Fibroblast of lung (primary cell): ENCODE measurements around the gene DNAAF8.

Experiments
- CTCF ChIP-seq, 2 donors: IDR thresholded peaks in 1 of 2; conservative IDR thresholded peaks in 1 of 2; 1 replicate in 1 of 2; 2 replicates in 1 of 2; pipeline ENCODE4 v1.5.1; 2011 to 2012; ENCODE audit warnings: low read length in 2 of 2, control low read depth in 1 of 2, inconsistent platforms in 1 of 2, low read depth in 1 of 2, mild to moderate bottlenecking in 1 of 2
- EZH2 ChIP-seq: IDR thresholded peaks from 2 replicates; pipeline ENCODE4 v1.5.1; 2012; ENCODE audit warnings: low read length, control low read depth, mild to moderate bottlenecking; ENCODE audit errors: missing control alignments

GRCh38 chr16:4704491-4704890 is 29.8 kb upstream of the DNAAF8 start:
- TF ChIP-seq CTCF (conservative IDR thresholded peaks at IDR 0.05 in 1 of 2, IDR thresholded peaks at IDR 0.05 in 1 of 2; ENCODE audit: low read depth in 1 of 2, low read length in 2 of 2): no peak
- TF ChIP-seq EZH2: no peak
